NCI-H1417 treated with DMSO at 0.1 percent for 48 hours (cell line): Measurements from ENCODE around the gene HEG1.
"Not testable (repeated sequence)": the region's sequence is repeated elsewhere in the genome, so short reads cannot be mapped to it uniquely, and the experiment has no call there.

Source experiments
- DNase-seq: peaks from one replicate; lab custom pipeline; 2025; lab: John Stamatoyannopoulos, UW

HEG1 gene, protein sequence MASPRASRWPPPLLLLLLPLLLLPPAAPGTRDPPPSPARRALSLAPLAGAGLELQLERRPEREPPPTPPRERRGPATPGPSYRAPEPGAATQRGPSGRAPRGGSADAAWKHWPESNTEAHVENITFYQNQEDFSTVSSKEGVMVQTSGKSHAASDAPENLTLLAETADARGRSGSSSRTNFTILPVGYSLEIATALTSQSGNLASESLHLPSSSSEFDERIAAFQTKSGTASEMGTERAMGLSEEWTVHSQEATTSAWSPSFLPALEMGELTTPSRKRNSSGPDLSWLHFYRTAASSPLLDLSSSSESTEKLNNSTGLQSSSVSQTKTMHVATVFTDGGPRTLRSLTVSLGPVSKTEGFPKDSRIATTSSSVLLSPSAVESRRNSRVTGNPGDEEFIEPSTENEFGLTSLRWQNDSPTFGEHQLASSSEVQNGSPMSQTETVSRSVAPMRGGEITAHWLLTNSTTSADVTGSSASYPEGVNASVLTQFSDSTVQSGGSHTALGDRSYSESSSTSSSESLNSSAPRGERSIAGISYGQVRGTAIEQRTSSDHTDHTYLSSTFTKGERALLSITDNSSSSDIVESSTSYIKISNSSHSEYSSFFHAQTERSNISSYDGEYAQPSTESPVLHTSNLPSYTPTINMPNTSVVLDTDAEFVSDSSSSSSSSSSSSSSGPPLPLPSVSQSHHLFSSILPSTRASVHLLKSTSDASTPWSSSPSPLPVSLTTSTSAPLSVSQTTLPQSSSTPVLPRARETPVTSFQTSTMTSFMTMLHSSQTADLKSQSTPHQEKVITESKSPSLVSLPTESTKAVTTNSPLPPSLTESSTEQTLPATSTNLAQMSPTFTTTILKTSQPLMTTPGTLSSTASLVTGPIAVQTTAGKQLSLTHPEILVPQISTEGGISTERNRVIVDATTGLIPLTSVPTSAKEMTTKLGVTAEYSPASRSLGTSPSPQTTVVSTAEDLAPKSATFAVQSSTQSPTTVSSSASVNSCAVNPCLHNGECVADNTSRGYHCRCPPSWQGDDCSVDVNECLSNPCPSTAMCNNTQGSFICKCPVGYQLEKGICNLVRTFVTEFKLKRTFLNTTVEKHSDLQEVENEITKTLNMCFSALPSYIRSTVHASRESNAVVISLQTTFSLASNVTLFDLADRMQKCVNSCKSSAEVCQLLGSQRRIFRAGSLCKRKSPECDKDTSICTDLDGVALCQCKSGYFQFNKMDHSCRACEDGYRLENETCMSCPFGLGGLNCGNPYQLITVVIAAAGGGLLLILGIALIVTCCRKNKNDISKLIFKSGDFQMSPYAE (N-terminal part only)

DNA sequence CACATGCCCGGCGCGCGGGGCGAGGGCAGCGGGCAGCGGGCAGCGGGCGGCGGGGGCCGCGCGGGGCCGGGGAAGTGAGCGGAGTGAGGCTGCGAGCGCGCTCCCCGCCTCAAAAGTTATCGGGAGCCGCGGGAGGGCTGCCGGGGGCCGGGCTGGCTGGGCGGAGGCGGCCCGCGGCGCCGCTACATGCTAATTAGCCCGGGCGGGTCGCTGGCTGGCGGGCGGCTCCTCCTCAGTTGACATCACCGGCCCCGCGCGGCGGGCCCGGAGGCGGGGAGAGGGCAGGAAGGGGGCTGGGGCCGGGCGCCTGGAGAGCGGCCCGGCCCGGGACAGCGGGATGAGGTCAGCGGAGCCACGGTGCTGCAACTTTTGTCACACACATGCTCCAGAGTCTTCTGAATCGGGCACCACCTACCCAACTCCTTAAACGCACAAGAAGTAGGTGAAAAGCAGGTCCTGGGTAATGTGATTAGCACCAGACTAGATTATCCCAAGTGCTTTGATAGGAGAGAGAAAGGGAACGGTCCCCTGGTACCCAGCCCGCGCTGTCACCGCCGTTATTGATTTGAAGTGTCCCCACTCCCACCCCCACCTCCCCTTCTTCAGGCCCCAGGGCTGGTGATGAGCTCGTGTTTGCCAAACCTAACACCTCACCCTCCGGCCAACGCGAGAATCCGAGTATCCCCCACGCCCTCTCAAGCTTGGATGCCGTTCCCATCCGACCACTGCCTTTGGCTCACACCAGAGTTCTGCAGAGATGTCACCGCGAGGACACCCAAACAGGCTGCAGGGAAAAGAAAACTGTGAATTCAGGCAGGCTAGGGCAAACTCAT, at the start of gene HEG1:
TSS of gene HEG1 (minus strand) at position 85 of the 833 bp plus-strand sequence. CDS start 107 bp downstream, outside the sequence.
- DNase-seq: no peak

DNA sequence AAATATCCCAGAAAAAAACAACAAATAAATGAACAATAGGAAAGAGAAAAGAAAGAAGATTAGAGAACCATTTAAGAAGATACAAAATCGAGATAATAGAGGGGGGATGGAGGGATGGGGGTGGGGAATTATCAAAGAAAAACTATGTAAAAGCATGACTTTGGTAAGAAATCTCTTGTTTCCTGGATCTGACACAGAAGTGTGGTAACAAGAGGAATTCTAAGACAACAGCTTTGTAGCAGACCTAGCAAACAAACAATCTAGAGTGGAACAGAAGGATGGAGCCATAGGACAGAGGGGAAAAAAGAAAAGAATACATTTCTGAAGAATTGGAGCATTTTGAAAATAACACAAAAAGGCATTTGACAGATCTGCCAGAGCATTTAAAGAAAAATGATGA, 49.3 kb upstream of the HEG1 start:
- DNase-seq: no peak

GRCh38 chr3:125104639-125105038, 48.8 kb upstream of the HEG1 start:
- DNase-seq: no peak

GRCh38 chr3:125103406-125103805, 47.6 kb upstream of the HEG1 start:
- no peak for DNase-seq

DNA sequence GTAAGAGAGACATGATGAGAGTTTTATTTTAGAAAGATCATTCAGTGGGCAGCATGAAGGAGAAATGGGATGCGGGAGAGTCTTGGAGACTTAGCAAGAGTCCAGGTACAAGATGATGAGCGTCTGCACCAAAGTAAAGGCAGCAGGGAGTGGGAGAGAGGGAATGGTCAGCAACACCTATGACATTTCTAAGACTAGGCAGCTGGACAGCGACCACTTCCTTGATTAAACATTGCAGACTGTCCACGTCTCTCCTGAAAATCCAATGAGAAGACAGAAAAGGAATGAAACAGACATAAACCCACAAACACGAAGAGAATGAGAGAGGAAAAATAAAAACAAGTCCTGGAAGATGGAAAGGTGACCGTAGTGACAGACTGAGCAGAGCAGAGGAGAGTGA, 46.7 kb upstream of the HEG1 start:
- no peak for DNase-seq

DNA sequence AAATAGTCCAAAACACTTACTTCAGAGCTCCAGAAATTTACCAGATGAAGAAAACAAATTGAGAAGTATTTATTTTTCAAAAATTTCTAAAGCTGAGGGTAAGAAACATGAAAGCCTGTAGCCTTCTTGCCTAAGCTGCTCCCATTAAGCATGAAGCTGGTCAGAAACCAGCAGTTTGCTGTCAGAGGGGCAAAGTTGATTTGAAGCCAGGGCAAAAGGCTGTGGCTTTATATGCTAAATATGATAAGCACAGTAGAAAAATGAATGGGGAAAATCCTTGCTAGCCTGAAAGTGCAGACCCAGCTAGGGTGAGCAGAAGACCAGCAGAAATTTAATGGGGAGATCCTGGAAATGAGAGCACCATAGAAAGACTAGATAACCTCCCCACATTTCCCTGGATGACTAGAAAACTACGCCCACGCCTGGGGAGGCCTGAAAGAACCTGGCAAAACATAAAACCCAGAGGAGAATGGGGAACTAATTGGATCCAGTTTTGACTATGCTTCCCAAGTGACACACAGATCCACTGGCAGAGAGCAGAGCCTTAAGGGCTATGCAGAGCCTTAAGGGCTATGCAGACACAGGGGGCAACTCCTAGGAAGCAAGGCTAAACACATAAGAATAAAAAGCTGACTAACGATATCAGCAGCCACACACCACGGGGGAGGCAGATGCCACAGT, 43.0 kb upstream of the HEG1 start:
- DNase-seq: no peak

DNA sequence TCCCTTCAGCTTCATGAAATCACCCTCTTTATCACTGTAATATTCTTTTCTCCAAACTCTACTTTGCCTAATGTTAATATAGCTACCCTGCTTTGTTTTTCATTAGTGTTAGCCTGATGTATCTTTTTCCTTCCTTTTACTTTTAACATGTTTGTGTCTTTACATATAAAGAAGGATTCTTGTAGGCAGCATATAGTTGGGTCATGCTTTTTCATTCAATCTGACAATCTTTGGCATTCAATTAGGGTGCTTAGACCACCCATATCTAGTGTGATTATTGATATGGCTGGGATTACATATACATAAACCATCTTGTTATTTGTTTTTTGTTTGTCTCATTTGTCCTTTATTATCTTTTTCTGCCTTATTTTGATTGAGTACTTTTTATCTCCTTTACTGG, 34.9 kb upstream of the HEG1 start:
- no peak for DNase-seq

DNA sequence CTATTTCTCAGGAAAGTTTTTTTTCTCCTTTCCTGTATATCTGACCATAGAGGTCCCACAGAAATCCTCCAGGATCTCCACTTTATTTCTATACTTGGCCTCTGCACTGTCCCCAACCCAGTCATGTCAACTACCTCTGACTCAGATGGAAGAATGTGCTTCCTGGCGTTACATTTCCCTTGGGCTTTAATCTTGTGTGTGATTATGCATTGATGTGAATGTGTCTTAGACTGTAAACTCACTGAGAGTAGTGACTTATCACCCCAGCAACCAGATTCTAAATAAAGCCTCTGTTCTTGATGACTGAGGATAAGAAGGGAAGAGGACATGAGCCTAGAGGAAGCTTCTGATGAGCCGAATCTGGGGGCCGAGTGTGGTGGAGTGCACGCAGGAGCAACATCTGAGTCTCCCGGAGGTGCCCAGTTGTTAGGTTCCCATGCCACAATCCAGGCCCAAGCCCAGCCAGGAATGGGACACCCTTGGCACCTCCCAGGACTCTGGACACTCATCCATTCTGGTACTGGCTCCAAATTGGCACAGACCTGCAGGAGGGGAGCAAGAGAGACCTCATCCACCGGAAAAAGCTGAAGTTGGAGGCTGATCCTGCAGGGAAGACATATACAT, 32.1 kb upstream of the HEG1 start:
- DNase-seq: no peak

DNA sequence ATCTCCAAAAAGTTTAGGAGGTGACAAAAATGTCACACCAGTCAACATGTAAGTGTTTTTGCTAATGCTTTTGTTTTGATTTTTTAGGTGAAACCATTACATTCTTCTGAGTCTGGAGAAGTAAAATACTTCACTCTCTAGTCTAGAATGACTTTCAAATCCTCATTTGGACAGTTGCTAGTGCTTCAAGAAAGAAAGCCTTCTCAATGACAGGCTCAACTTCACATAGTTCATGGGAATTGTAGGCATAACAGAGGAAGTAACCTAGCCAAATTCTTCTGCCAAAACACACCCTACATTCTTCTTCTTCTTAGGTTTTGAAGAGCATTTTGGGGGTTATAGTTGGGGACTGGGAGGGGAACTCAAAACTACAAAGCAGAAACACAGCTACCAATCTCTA, 29.4 kb upstream of the HEG1 start:
- no peak for DNase-seq

DNA sequence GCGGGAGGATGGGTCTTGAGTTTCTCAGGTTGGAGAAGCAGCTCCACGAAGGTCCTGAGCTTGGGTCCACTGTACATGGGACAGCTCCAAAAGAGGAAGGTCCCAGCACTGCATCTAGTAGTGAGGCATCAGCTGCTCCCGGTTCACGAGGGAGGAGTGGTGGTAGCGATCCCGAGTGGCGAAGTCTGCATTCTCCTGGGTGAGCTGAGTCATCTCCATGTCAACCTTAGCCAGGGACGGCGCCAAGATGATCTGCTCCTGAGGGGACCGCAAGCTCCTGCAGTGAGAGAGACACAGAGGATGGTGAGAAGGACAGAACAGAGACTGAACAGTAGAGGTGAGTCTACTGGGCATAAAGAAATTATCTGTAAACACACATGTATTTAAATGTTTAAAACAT, 28.0 kb upstream of the HEG1 start:
- no peak for DNase-seq

GRCh38 chr3:125082339-125082738, 26.5 kb upstream of the HEG1 start:
- DNase-seq: not testable (repeated sequence)

GRCh38 chr3:125080077-125080476, 24.3 kb upstream of the HEG1 start:
- no peak for DNase-seq

- DNase-seq: no peak
Observed at GRCh38 chr3:125079675-125080045, 23.9 kb upstream of the HEG1 start.

DNA sequence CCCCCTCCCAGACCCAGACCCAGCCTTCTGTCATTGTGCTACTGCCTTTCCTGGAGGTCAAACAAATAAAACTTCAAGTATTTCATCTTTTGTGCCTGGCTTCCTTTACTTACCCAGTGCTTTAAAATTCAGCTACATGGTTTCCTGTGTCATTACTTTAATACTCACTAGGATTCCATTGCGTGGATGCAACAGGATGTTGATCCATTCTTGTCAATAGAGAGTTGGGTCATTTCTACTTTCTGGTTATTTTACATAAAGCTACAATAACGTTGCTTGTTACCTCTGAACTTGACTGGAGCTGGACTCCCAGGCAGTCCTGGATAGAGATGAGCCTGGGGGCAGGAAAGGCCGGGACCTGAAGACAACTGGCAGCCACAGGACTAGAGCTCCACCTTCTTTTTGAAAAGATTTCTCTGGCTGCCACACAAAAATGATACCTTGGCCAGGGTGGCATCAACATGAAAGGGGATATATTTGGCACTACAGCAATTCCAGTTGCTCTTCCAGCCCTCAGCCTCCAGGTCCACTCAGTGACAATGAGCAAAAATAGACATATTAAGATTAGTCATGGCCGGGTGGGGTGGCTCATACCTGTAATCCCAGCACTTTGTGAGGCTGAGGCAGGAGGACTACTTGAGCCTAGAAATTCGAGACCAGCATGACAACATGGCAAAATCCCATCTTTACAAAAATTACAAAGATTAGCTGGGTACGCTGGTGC, 23.3 kb upstream of the HEG1 start:
- DNase-seq: no peak

GRCh38 chr3:125077864-125078263, 22.1 kb upstream of the HEG1 start:
- no peak for DNase-seq

GRCh38 chr3:125076464-125076863, 20.7 kb upstream of the HEG1 start:
- DNase-seq: no peak

- DNase-seq: no peak
Observed at GRCh38 chr3:125075738-125076137, 19.9 kb upstream of the HEG1 start.

- no peak for DNase-seq
Observed at GRCh38 chr3:125073390-125073905, 17.7 kb upstream of the HEG1 start.

DNA sequence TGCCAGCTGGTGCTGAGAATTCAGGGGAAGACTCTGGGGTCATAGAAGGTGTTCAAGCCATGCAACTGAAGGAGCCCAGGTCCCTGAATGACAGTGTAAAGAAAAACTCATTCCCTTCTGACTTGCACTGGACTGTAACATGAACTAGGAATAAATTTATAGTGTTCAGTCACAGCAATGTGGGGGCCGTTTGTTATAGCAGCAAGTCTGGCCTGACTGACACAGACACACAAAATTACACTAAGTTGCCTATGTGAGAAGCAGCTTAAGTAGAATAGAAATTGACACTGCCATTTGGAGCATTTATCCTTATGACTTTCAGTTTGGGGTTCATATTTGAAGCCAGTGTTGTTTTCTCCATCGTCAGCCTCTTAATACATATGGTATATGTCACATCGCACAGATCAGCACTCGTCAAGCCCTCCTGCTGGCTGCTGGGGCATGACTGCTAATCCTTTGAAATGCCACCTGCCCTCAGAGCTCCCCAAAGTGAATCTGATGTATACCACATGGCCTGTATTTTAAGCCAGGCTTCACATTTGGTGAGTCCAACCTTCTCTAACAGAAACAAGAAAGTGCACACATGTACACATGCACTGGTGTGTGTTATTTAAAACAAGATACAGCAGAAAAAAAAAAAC, 17.1 kb upstream of the HEG1 start:
- no peak for DNase-seq
